Myocyte (in vitro differentiated cells): ENCODE measurements around the gene ZNF580. TPM values are rescaled to one million over a fixed set of nuclear protein-coding genes. Genes with fewer than 3 reads are reported as not detected.

ENCODE experiments used
- DNase-seq: peaks from one replicate; pipeline ENCODE4 v3.0.0-alpha.2; 2012; ENCODE audit warnings: low read depth
- total RNA-seq: library from RNA; depleted of rRNA; stranded (reverse); fragments of >200 nt; gene quantifications from 2 replicates; pipeline ENCODE4 v1.2.3, GENCODE V29; 2014

Gene ZNF580
- total RNA-seq, 1 donor from 2014 or later = 10.2 TPM

DNA sequence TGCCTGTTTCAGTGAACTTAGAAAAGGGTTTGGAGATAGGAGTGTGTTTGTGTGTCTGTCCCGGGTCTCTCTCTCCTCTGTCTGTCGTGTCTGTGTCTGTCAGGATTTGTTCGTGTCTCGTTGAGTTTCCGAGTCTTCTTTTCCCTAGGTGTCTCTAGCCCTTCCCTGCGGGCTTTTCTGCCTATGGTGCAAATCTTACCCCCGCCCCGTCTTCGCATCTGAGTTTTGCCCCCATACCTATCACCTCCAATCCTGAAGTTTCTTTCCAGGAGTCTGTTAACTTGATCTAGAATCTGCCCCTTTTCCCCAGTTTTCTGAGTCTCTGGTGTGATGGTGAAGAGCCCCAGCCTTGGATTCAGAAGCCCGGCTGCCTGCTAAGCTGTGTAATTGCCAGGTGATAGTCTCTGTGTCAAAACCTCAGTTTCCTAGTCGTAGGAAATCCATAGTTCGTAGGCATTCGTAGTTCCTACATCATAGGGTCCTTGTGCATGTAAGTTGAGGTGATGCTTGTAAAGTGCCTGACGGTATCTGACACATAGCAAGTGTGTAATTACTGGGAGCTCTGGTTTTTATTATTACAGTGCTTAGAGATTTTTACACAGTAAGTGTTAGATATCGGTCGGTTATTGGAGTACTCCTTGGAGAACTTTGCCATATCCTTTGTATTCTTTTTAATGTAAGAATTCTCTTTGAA, 35.0 kb downstream of the ZNF580 start:
- no peak for DNase-seq

DNA sequence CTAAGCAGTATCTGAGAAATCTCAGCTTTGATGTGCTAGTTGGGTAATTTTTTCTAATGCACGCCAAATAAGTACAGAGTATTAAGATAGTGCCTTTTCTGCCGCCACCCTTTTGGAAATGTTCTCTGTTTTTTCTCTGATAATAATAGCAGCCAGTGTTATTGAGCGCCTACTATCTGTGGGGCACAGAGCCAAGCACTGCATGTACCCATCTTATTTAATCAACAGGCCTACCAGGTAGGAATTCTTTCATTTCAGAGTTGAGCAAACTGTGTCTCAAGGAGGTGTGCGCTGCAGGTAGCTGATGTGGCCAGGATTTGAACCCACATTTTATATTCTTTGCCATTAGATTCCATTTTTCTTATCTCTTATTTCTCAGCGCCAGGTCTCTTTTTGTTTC, 35.6 kb downstream of the ZNF580 start:
- DNase-seq = no peak

GRCh38 chr19:55676889-55677505, 36.2 kb downstream of the ZNF580 start:
- no peak for DNase-seq

DNA sequence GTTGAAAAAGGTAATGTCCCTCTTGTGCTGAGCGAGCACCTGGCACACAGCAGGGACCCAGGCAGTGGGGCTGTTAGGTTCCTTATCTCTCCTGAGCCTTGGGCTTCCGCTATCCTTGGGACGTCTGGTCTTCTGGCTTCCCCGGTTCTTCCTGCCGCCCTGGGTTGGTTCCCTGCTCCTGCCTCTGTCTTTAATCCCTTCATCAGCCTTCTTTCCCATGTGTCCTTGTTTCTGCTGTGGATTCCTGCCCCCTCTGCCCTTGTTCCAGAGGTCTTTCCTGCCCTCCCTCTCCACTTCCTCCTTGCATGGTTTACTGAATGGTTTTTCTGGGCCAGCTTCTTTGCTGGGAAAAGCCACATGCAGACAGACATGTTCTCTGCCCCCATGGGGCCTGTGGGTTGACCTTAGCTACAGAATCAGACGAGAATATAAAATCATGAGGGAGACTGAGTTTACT, 36.8 kb downstream of the ZNF580 start:
- no peak for DNase-seq

DNA sequence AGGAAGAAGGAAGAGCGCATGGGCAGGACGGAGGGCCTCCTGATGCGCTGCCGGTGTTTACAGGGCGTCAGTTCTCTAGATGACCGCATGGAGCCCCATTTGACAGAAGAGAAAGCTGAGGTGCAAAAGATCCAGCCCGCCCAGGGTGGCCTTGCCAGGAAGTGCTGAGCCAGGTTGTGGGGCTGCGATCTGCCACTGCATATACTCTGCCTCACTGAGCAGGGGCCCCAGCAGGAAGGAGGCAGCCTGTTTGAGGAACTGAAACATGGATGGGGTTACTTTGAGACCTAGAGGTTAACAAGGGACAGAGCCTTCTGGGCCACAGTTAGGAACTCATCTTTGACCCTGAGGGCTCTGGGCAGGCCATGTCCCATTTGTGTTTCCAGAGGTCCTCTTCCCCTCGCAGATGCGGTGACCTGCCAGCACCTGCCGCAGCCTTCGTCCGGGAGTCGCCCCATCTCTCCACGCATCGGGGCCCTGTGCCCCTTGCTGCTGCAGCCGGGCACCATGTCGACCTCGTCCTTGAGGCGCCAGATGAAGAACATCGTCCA, 37.4 kb downstream of the ZNF580 start:
- no peak for DNase-seq

DNA sequence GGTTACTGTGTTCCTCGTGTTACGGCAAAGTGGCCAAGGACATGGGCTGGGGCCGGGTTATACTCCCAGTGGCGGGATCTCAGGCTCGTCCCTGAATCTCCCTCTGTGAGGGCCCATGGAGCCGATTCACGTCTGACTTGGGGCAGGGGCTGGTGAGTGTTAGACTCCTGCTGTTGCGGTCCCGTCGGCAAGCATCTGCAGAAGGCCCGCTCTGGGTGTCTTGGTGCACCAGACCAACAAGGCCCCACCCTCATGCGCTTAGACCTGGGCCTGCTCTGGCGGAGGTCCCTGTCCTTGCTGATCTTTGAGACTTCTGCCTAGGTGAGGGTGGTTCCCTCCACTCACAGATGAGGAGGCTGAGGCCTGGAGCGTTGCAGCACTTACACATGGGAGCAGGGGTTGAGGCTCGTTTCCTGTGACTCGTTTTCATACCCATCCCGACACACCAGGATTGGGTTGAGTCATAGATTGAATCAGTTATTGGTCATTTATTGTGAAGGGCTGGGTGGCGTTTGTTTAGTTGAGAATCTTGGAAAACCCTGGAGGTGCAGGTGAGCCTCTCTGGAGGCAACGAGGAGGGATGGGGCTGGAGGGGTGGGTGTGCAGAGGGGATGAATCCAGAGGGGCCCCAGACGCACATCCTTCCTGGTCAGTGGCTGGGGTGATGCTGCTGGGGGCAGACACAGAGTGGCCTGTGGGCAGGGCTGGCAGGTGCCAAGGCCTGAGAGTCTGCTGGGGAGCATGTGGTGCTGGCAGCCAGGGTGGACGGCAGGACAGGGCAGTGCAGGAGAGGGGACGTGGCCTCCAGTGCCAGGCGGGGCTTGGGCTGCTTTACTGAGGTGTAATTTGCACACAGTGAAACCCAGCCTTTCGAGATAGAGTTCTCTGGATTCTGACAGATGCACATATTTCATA, 38.8 kb downstream of the ZNF580 start:
- no peak for DNase-seq

GRCh38 chr19:55680339-55681130, 39.7 kb downstream of the ZNF580 start:
- DNase-seq = no peak

GRCh38 chr19:55681131-55682092, 40.6 kb downstream of the ZNF580 start:
- no peak for DNase-seq

GRCh38 chr19:55683449-55684261, 42.9 kb downstream of the ZNF580 start:
- no peak for DNase-seq

GRCh38 chr19:55684946-55685681, 44.3 kb downstream of the ZNF580 start:
- no peak for DNase-seq

GRCh38 chr19:55685776-55686175, 45.0 kb downstream of the ZNF580 start:
- no peak for DNase-seq

DNA sequence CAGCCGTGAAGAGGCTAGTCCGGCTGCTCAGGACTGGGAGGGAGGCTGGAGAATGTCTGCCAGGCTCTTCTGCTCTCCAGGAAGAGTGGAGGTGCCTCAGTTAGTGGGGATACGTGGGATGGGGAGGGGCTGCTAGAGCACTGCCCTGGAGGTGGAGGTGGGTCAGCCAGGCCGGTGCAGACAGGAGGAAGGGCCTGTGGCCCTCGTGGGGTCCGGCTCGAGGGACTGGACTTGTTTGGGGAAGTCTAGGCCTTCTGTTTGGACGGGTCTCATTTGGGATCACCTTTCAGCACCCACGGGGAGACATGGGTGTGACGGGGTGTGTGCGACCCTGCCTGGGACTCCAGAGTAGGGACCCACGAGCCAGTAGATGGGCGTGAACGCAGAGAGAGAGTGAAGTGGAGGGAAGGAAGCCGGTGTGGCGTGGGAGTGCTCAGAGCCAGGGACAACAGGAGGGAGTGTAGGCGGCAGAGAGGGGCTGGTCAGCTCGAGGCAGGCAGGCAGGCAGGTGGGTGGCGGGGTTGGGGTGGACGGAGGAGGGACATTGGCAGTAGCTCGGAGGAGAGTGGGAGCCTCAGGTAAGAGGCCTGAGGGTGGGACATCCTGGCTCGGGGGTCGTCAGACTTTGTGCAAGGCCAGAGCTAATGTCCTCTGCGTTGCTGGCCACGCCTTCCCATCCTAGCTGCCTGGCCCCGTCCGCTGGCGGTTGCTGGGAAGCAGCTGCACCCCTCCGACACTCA, 45.7 kb downstream of the ZNF580 start:
- no peak for DNase-seq

DNA sequence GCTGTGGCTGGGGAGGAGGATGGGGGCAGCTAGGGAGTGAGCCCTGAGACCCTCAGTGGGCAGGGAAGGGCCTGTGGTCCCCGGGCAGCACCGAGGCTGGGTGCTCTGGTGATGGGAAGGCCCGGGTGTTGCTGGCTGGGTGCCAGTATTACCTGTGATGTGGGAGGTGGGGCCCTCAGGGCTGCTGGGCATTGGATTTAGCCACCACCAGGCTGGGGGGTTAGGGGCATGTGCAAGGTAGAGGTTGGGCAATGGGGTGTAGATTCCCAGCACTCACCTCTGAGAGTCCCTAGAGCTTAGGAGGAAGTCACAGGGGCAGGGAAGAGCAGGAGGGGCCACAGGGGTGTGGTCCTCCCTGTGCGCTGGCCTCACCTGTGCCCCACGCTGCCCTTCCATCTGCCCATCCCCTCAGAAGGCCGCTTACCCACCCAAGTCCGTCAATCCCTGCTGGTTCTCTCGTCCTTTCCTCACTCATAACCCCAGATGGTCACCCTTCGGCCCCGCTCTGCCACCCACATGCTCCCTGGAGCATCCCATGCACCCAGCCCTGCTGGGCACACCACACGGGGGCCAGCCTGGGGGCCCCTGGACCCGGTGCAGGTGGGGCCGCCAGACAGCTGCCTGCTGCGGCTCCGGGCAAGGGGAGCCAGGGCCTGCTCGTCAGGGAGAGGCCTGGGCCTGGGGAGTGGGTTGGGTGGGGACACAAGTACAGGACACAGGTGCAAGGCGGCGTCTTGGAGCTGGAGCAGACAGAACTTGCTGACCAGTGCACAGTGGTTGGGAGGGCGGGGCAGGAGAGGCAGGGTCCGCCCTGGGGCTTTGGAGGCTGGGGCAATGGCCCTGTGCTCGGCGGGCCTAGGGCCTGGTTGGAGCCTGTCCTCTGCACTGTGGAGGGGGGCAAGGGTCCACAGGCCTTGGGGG, 46.7 kb downstream of the ZNF580 start:
- DNase-seq = no peak

- peak; percentile 44 for DNase-seq
Observed at GRCh38 chr19:55688422-55689218, 47.8 kb downstream of the ZNF580 start.

DNA sequence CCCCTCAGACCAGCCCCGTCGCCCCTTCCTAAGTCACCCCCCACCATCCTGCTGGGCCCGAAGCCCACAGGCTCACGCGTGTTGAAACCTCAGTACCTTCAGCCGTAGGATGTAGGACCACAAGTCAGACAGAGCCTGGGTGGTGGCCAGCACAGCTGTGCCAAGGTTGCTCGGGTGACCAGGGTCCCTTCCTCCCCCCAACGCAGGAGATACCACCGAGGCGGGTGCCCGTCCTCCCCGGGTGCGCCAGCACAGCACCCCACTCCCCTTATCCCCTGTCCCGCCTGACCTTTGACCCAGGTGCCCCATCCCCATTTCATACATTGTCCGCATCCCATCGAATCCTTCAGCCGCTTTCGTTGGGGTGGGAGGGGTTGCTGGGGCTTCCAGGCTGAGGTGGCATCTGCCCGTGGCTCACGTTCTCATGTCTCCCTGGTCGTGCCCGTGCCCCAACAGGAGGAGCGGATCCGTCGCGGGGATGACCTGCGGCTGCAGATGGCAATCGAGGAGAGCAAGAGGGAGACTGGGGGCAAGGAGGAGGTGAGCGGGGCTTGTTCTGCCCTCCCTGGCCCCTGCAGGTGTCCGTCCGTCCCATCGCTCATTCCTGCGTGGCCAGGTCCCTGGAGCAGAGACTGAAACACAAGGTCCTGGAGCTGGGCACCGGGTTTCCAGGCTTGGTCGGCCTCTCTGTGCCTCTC, 48.8 kb downstream of the ZNF580 start:
- DNase-seq = no peak
